Astrocyte (in vitro differentiated cells and primary cell): ENCODE results near the gene LIME1.

Experiments
- CTCF ChIP-seq: IDR thresholded peaks from 2 replicates; pipeline ENCODE4 v1.5.1; 2011; ENCODE audit warnings: low read depth, mild to moderate bottlenecking, inconsistent platforms, low read length, moderate library complexity; ENCODE audit not compliant: insufficient read depth
- EZH2 ChIP-seq: IDR thresholded peaks from 2 replicates; pipeline ENCODE4 v1.6.1; 2012; ENCODE audit warnings: mild to moderate bottlenecking, low read length, inconsistent platforms; ENCODE audit not compliant: insufficient read depth

- TF ChIP-seq CTCF = no peak
- no peak for TF ChIP-seq EZH2
Observed at GRCh38 chr20:63733117-63733516, 3.3 kb upstream of the LIME1 start.
